Neural crest cell (in vitro differentiated cells): Measurements from ENCODE around the gene BMP7. TPM values are rescaled to one million over a fixed set of nuclear protein-coding genes. Genes with fewer than 3 reads are reported as not detected.

Experiments
- DNase-seq: peaks from one replicate; pipeline ENCODE4 v3.0.0; 2021; ENCODE audit warnings: low read depth, mixed read lengths, low spot score
- H3K27ac Mint-ChIP-seq: one replicate; pipeline ENCODE4 v1.8.0; 2021; ENCODE audit warnings: mild to moderate bottlenecking, mixed read lengths; ENCODE audit not compliant: unreplicated experiment
- H3K27me3 Mint-ChIP-seq: 2 replicates; pipeline ENCODE4 v1.8.0; 2021; ENCODE audit warnings: low read depth, mild to moderate bottlenecking, mixed read lengths
- H3K36me3 Mint-ChIP-seq: 2 replicates; pipeline ENCODE4 v1.8.0; 2021; ENCODE audit warnings: low read depth, mild to moderate bottlenecking, mixed read lengths
- H3K4me1 Mint-ChIP-seq: 2 replicates; pipeline ENCODE4 v1.8.0; 2021; ENCODE audit warnings: mixed read lengths
- H3K4me3 Mint-ChIP-seq: one replicate; pipeline ENCODE4 v1.8.0; 2021; ENCODE audit warnings: mild to moderate bottlenecking, mixed read lengths
- H3K9me3 Mint-ChIP-seq: 2 replicates; pipeline ENCODE4 v1.8.0; 2021; ENCODE audit warnings: mixed read lengths
- long read RNA-seq: library from polyadenylated mRNA; unstranded; transcript quantifications from one replicate; pipeline ENCODE4 v2.0.0, GENCODE V29; 2020
- total RNA-seq: library from RNA; stranded (reverse); gene quantifications from 2 replicates; pipeline ENCODE4 v1.2.1, GENCODE V29; 2021
- TF ChIP-seq, protein P1 (sequence below): fragments of 200-600 bp; sonication (generic); conservative IDR thresholded peaks from 2 replicates; pipeline ENCODE4 v1.5.0; 2021; ENCODE audit warnings: antibody characterized with exemption, mild to moderate bottlenecking

Gene BMP7
- total RNA-seq, result 13.8 and 14.5 TPM in 2 replicates
- long read RNA-seq, partial matches to known transcripts, result 0 of 2 reads
- long read RNA-seq, other reads (novel, unspliced or antisense), result 2 of 2 reads

- Mint-ChIP-seq H3K36me3 (no peaks in the 10 kb centered on the region), H3K9me3 (no peaks in the 10 kb centered on the region), H3K27ac (no peak within 1 kb of the TSS), H3K4me1 (peaks cover 52% of the 10 kb centered on the region), H3K27me3 (peaks cover 81% of the 10 kb centered on the region), H3K4me3 (peak within 1 kb of the TSS; percentile 89)
- TF ChIP-seq, protein P1, sequence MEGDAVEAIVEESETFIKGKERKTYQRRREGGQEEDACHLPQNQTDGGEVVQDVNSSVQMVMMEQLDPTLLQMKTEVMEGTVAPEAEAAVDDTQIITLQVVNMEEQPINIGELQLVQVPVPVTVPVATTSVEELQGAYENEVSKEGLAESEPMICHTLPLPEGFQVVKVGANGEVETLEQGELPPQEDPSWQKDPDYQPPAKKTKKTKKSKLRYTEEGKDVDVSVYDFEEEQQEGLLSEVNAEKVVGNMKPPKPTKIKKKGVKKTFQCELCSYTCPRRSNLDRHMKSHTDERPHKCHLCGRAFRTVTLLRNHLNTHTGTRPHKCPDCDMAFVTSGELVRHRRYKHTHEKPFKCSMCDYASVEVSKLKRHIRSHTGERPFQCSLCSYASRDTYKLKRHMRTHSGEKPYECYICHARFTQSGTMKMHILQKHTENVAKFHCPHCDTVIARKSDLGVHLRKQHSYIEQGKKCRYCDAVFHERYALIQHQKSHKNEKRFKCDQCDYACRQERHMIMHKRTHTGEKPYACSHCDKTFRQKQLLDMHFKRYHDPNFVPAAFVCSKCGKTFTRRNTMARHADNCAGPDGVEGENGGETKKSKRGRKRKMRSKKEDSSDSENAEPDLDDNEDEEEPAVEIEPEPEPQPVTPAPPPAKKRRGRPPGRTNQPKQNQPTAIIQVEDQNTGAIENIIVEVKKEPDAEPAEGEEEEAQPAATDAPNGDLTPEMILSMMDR, result no peak
- DNase-seq, result peak; percentile 41
These were observed at the start of gene BMP7 for GRCh38 chr20:57266291-57267157. Gene BMP7 (minus strand): TSS chr20:57266641. CDS start chr20:57266122, 519 bp downstream.

GRCh38 chr20:57315976-57316480, 49.6 kb upstream of the BMP7 start:
- TF ChIP-seq, protein P1, result no peak
- no peaks in the 10 kb centered on the region for H3K36me3 Mint-ChIP-seq
- no peak for DNase-seq
- H3K27me3 Mint-ChIP-seq, result peaks cover 3% of the 10 kb centered on the region
- no peaks in the 10 kb centered on the region for H3K4me1 Mint-ChIP-seq
- H3K4me3 Mint-ChIP-seq, result no peak overlapping the region
- H3K27ac Mint-ChIP-seq, result no peak overlapping the region
- no peaks in the 10 kb centered on the region for H3K9me3 Mint-ChIP-seq

DNA sequence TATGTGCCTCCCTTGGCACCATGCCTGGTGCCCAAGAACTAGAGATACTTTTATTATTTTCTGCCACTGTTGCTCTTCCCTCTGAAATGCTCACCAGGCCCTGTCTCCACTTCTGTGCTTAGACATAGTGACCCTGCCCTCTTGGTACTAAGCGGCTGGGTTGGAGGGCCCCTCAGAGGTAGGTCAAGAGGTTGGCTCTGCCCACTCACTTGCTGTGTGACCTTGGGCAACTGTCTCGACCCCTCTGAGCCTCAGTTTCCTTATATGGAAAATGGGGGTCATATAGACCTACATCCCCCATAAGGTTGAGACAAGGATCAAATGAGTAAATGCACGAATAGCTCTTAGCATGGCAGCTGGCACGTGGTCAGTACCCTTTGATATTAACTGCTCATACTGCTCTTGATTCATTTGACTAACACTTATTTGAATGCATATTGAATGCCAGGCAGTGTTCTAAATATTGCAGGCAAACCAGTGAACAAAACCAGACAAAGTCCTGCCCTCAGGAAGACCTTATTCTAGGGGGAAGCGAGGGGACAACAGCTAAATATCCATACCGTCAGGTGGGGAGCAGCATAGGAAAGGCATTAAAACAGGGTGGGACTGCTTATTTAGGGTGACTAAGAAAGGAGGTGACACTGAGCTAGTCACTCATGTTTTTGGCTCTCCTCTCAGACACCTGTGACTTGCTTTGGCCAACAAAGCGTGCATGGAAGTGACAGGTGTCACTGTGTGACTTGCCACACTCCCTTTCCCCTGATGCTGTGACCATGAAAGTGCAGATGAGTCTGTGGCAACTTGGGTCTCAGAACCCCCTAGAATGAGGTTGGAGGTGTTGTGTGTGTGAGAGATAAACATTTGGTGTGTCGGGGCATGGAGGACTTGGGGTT, 48.9 kb upstream of the BMP7 start:
- Mint-ChIP-seq H3K27ac (no peak overlapping the region), H3K4me3 (no peak overlapping the region), H3K27me3 (peaks cover 3% of the 10 kb centered on the region), H3K9me3 (no peaks in the 10 kb centered on the region), H3K4me1 (no peaks in the 10 kb centered on the region), H3K36me3 (no peaks in the 10 kb centered on the region)
- DNase-seq, result no peak
- TF ChIP-seq, protein P1, result no peak

DNA sequence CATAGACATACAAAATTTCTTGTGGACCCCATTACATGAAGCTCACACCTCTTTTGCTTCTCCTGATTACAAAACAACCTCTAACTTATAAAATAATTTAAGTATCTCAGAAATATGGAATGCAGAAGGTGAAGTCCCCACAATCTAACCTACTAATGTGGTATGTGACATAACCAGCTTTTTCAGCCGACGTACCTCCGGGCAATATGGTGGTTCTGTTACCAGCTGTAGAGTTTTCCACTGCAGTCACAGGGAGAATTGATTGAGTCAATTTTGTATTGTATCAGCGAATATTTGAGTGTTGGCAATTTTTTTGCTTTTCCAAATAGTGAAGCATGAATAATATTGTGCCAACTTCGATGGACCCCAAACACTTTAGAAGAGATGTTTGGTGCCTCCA, 47.5 kb upstream of the BMP7 start:
- no peak for DNase-seq
- H3K9me3 Mint-ChIP-seq, result no peaks in the 10 kb centered on the region
- H3K4me3 Mint-ChIP-seq, result no peak overlapping the region
- H3K27me3 Mint-ChIP-seq, result no peaks in the 10 kb centered on the region
- peaks cover 6% of the 10 kb centered on the region for H3K4me1 Mint-ChIP-seq
- TF ChIP-seq, protein P1, result no peak
- H3K36me3 Mint-ChIP-seq, result no peaks in the 10 kb centered on the region
- H3K27ac Mint-ChIP-seq, result no peak overlapping the region

DNA sequence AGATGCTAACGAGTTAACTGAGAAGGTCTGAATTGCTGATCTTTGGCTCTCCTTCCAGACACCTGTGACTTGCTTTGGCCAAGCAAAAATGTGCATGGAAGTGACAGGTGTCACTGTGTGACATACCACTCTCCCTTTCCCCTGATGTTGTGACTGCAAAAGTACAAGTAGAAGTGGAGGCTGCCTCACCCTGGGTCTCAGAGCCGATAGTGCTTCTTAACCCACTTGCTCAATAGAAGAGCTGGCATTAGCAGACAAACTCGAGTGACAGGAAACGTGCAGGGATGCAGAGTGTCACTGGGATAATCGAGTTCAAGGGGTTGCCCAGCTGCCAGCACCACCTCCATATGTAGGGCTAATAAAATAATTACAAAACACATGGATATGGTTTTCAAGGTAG, 46.8 kb upstream of the BMP7 start:
- TF ChIP-seq, protein P1, result no peak
- Mint-ChIP-seq H3K9me3 (no peaks in the 10 kb centered on the region), H3K4me1 (peaks cover 12% of the 10 kb centered on the region), H3K27me3 (no peaks in the 10 kb centered on the region), H3K4me3 (no peak overlapping the region), H3K36me3 (no peaks in the 10 kb centered on the region), H3K27ac (no peak overlapping the region)
- no peak for DNase-seq
